ENCODE measurements around the gene KRTAP3-1.

KRTAP3-1 gene

GRCh38 chr17:41016578-41017215 is 7.8 kb upstream of the KRTAP3-1 start:
- Histone ChIP-seq H3K4me1 (ENCODE audit: control insufficient read depth, insufficient read depth, low read length) (no peaks in the 10 kb centered on the region; the same call in 1 of the 2 replicates), H3K27me3 (ENCODE audit: control insufficient read depth, insufficient read depth, low read length) (no peaks in the 10 kb centered on the region), H3K36me3 (ENCODE audit: control insufficient read depth, insufficient read depth, low read length) (no peaks in the 10 kb centered on the region), H3K9me3 (ENCODE audit: control insufficient read depth, insufficient read depth, low read length) (no peaks in the 10 kb centered on the region), H3K27ac (ENCODE audit: low read length) (no peak overlapping the region), H3K4me3 (ENCODE audit: low read length) (no peak overlapping the region)
- WGBS (ENCODE audit: insufficient coverage, insufficient read length), result no CpG with 5 or more reads among the region's 13 CpGs
- no peak for DNase-seq (ENCODE audit: low read depth, low spot score)

DNA sequence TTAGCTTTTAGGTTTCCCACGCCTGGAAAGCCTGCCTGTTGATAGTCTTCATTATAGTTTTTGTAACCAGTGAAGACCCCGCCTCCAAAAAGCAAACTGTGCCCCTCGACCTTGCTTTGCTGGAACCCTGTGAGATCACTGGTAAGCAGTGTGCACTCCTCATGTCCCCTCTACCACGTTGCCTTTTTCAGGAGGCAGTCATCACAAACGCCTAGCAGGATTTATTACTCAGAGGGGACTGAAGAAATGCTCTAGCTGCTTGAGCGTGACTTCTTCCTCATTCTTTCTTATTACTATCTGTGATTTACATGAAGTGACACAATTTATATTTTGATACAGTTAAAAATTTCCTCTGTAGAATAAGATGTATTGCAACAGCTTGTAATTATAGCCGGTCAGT is 6.5 kb upstream of the KRTAP3-1 start:
- Histone ChIP-seq H3K9me3 (ENCODE audit: control insufficient read depth, insufficient read depth, low read length) (no peaks in the 10 kb centered on the region), H3K4me1 (ENCODE audit: control insufficient read depth, insufficient read depth, low read length) (no peaks in the 10 kb centered on the region; the same call in 1 of the 2 replicates), H3K27me3 (ENCODE audit: control insufficient read depth, insufficient read depth, low read length) (no peaks in the 10 kb centered on the region), H3K27ac (ENCODE audit: low read length) (no peak overlapping the region), H3K4me3 (ENCODE audit: low read length) (no peak overlapping the region), H3K36me3 (ENCODE audit: control insufficient read depth, insufficient read depth, low read length) (no peaks in the 10 kb centered on the region)
- no CpG with 5 or more reads among the region's 7 CpGs for WGBS (ENCODE audit: insufficient coverage, insufficient read length)
- no peak for DNase-seq (ENCODE audit: low read depth, low spot score)

DNA sequence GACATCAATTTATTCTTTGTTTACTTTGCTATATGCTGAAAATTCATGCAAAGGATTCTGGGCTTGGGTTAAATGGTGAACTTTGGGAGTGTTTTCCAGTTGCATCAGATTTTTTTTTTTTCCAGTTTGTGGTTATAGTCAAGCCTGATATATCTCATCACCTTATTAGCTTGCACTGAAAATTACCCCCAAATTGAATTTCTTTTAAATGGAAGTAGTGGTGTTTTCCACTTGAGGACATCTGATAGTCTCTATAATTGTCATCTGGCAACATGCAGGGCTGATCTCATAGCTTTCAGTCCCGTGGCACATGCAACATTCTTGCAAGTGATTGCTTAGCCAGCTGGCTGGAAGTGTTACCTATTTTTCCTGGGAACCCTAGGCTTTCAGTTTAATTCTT is 4.7 kb upstream of the KRTAP3-1 start:
- no peak overlapping the region for H3K27ac ChIP-seq (ENCODE audit: low read length)
- no CpG with 5 or more reads among the region's 1 CpG for WGBS (ENCODE audit: insufficient coverage, insufficient read length)
- H3K9me3 ChIP-seq (ENCODE audit: control insufficient read depth, insufficient read depth, low read length), result no peaks in the 10 kb centered on the region
- H3K36me3 ChIP-seq (ENCODE audit: control insufficient read depth, insufficient read depth, low read length), result no peaks in the 10 kb centered on the region
- DNase-seq (ENCODE audit: low read depth, low spot score), result no peak
- H3K4me3 ChIP-seq (ENCODE audit: low read length), result no peak overlapping the region
- peaks cover 4% of the 10 kb centered on the region for H3K4me1 ChIP-seq (ENCODE audit: control insufficient read depth, insufficient read depth, low read length)
- no peaks in the 10 kb centered on the region for H3K27me3 ChIP-seq (ENCODE audit: control insufficient read depth, insufficient read depth, low read length)

GRCh38 chr17:41013181-41013580 is 4.3 kb upstream of the KRTAP3-1 start:
- Histone ChIP-seq H3K9me3 (ENCODE audit: control insufficient read depth, insufficient read depth, low read length) (no peaks in the 10 kb centered on the region), H3K36me3 (ENCODE audit: control insufficient read depth, insufficient read depth, low read length) (no peaks in the 10 kb centered on the region), H3K27ac (ENCODE audit: low read length) (no peak overlapping the region), H3K4me3 (ENCODE audit: low read length) (no peak overlapping the region), H3K27me3 (ENCODE audit: control insufficient read depth, insufficient read depth, low read length) (no peaks in the 10 kb centered on the region), H3K4me1 (ENCODE audit: control insufficient read depth, insufficient read depth, low read length) (peaks cover 6% of the 10 kb centered on the region)
- WGBS (ENCODE audit: insufficient coverage, insufficient read length), result no CpG with 5 or more reads among the region's 3 CpGs
- no peak for DNase-seq (ENCODE audit: low read depth, low spot score)

DNA sequence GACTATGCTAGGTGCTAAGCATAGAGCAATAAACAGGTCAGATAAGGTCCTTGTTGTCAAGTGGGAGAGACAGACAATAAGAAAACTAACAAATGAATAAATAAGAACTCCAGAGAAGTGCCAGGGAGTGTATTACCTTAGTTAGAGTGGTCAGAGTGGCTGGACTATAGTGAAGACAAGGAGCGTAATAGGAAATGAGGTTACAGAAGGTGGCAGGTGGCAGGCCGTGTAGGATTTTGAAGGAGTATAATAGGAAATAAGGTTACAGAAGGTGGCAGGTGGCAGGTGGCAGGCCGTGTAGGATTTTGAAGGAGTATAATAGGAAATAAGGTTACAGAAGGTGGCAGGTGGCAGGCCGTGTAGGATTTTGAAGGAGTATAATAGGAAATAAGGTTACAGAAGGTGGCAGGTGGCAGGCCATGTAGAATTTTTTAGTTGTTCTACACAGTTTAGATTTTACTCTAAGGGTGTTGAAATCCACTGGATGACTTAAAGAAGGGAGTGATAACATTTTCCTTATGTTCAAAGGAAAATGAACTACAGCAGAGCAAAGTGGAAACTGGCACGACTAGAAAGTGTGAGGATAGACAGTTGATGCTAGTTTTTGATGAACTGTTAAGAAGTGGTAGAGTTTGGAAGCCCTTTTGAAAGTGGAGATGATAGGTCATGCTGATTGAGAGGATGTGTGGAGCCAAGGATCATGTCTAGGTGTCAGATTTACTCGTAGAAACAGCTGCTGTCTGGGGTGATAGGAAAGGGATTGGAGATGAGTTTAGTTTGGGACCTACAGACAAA is 3.6 kb upstream of the KRTAP3-1 start:
- H3K4me1 ChIP-seq (ENCODE audit: control insufficient read depth, insufficient read depth, low read length), result peaks cover 6% of the 10 kb centered on the region
- no peak overlapping the region for H3K4me3 ChIP-seq (ENCODE audit: low read length)
- H3K27ac ChIP-seq (ENCODE audit: low read length), result no peak overlapping the region
- 100% methylated on average over 1 of the region's 6 CpGs for WGBS (ENCODE audit: insufficient coverage, insufficient read length)
- H3K36me3 ChIP-seq (ENCODE audit: control insufficient read depth, insufficient read depth, low read length), result no peaks in the 10 kb centered on the region
- no peaks in the 10 kb centered on the region for H3K27me3 ChIP-seq (ENCODE audit: control insufficient read depth, insufficient read depth, low read length)
- H3K9me3 ChIP-seq (ENCODE audit: control insufficient read depth, insufficient read depth, low read length), result no peaks in the 10 kb centered on the region
- no peak for DNase-seq (ENCODE audit: low read depth, low spot score)

- Histone ChIP-seq H3K9me3 (ENCODE audit: control insufficient read depth, insufficient read depth, low read length) (no peaks in the 10 kb centered on the region), H3K27me3 (ENCODE audit: control insufficient read depth, insufficient read depth, low read length) (no peaks in the 10 kb centered on the region), H3K36me3 (ENCODE audit: control insufficient read depth, insufficient read depth, low read length) (no peaks in the 10 kb centered on the region), H3K27ac (ENCODE audit: low read length) (no peak overlapping the region), H3K4me1 (ENCODE audit: control insufficient read depth, insufficient read depth, low read length) (peaks cover 6% of the 10 kb centered on the region), H3K4me3 (ENCODE audit: low read length) (no peak overlapping the region)
- DNase-seq (ENCODE audit: low read depth, low spot score), result no peak
Measured at GRCh38 chr17:41010441-41010840, 1.5 kb upstream of the KRTAP3-1 start.

DNA sequence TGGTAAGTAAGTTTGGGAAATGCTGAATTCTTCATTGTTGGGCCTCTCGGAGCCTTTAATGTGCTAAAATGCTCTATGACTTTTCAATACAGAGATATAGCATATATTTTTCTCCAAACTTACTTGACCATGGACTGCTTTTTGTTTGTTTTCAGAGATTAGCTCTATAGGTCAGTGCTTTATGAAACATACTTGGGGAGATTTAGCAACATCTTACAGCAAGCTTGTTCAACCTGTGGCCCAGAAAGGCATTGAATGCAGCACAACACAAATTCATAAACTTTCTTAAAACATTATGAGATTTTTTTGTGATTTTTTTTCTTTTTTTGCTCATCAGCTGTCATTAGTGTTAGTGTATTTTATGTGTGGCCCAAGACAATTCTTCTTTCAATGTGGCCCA is 1.0 kb upstream of the KRTAP3-1 start:
- WGBS (ENCODE audit: insufficient coverage, insufficient read length), result no CpG with 5 or more reads among the region's 1 CpG
- no peak for DNase-seq (ENCODE audit: low read depth, low spot score)
- Histone ChIP-seq H3K4me1 (ENCODE audit: control insufficient read depth, insufficient read depth, low read length) (peaks cover 6% of the 10 kb centered on the region), H3K4me3 (ENCODE audit: low read length) (no peak overlapping the region), H3K27ac (ENCODE audit: low read length) (no peak overlapping the region), H3K36me3 (ENCODE audit: control insufficient read depth, insufficient read depth, low read length) (no peaks in the 10 kb centered on the region), H3K9me3 (ENCODE audit: control insufficient read depth, insufficient read depth, low read length) (no peaks in the 10 kb centered on the region), H3K27me3 (ENCODE audit: control insufficient read depth, insufficient read depth, low read length) (no peaks in the 10 kb centered on the region)

DNA sequence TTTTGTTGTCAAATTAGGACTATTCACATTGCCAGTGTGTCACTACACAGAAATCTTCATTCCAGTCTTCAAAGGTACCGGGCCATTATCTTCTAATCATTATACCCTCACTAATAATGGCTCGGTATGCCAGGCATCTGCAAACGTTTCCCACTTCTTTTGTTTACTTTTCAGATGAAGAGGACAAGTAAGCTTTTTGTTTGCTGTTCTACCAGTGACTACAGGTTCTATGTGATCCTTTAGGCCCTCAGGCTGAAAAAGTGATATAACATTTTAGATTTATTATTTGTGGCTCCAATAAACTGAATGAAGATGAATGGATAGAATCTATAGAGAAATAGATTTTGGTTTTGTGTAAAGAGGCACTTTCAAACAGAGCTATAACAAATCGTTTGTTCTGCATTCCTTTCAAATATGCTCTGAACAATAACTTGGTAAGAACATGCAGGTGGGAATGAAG is 403 bp upstream of the KRTAP3-1 start:
- DNase-seq (ENCODE audit: low read depth, low spot score), result no peak
- no peaks in the 10 kb centered on the region for H3K36me3 ChIP-seq (ENCODE audit: control insufficient read depth, insufficient read depth, low read length)
- H3K9me3 ChIP-seq (ENCODE audit: control insufficient read depth, insufficient read depth, low read length), result no peaks in the 10 kb centered on the region
- H3K4me3 ChIP-seq (ENCODE audit: low read length), result no peak overlapping the region
- no peaks in the 10 kb centered on the region for H3K27me3 ChIP-seq (ENCODE audit: control insufficient read depth, insufficient read depth, low read length)
- H3K27ac ChIP-seq (ENCODE audit: low read length), result no peak overlapping the region
- H3K4me1 ChIP-seq (ENCODE audit: control insufficient read depth, insufficient read depth, low read length), result peaks cover 6% of the 10 kb centered on the region
- no CpG with 5 or more reads among the region's 4 CpGs for WGBS (ENCODE audit: insufficient coverage, insufficient read length)

- WGBS (ENCODE audit: insufficient coverage, insufficient read length), result no CpG with 5 or more reads among the region's 3 CpGs
- H3K9me3 ChIP-seq (ENCODE audit: control insufficient read depth, insufficient read depth, low read length), result no peaks in the 10 kb centered on the region
- no peak for DNase-seq (ENCODE audit: low read depth, low spot score)
- peaks cover 3% of the 10 kb centered on the region for H3K4me1 ChIP-seq (ENCODE audit: control insufficient read depth, insufficient read depth, low read length)
- H3K36me3 ChIP-seq (ENCODE audit: control insufficient read depth, insufficient read depth, low read length), result no peaks in the 10 kb centered on the region
- no peak overlapping the region for H3K27ac ChIP-seq (ENCODE audit: low read length)
- H3K27me3 ChIP-seq (ENCODE audit: control insufficient read depth, insufficient read depth, low read length), result no peaks in the 10 kb centered on the region
- no peak overlapping the region for H3K4me3 ChIP-seq (ENCODE audit: low read length)
Measured at GRCh38 chr17:41004397-41004796, 4.5 kb downstream of the KRTAP3-1 start.

DNA sequence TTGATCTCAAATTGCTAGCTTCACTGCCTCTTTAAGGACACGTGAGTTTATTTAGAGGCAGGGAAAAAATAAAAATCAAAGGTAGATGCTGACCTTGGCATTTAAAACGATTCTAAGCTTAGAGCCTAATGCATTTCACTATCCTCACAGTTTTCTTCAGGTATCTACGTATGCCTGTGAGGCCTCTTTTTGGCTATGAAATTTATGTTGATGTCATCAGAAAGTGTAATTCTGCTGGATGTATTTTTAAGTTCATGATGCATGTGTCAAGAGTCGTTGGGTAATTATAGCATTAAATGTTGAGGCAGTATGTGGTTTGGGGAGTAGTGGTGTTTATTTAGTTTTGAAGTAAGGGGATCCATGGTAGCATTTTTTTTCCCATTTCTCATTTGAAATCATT is 5.0 kb downstream of the KRTAP3-1 start:
- no peak for DNase-seq (ENCODE audit: low read depth, low spot score)
- H3K4me3 ChIP-seq (ENCODE audit: low read length), result no peak overlapping the region
- no peaks in the 10 kb centered on the region for H3K27me3 ChIP-seq (ENCODE audit: control insufficient read depth, insufficient read depth, low read length)
- no peaks in the 10 kb centered on the region for H3K36me3 ChIP-seq (ENCODE audit: control insufficient read depth, insufficient read depth, low read length)
- H3K9me3 ChIP-seq (ENCODE audit: control insufficient read depth, insufficient read depth, low read length), result no peaks in the 10 kb centered on the region
- H3K4me1 ChIP-seq (ENCODE audit: control insufficient read depth, insufficient read depth, low read length), result peaks cover 3% of the 10 kb centered on the region
- no peak overlapping the region for H3K27ac ChIP-seq (ENCODE audit: low read length)
- 100% methylated on average over 1 of the region's 4 CpGs for WGBS (ENCODE audit: insufficient coverage, insufficient read length)

DNA sequence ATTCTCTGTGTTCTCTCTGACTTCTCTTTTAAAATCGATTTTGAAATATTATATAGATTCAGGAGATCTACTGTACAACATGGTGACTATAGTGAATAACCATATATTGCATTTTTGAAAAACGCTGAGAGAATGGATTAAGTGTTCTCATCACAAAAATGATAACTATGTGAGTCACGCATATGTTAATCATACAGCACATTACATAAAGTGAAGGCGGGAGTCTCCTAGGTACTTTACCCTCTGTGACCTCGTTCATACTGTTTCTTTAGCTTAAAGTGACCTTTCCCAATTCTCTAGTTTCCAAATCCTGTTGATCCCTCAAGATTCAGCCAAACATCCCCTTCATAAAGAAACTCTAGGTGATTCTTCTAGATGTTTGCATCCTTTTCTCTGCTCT is 6.1 kb downstream of the KRTAP3-1 start:
- Histone ChIP-seq H3K27ac (ENCODE audit: low read length) (no peak overlapping the region), H3K36me3 (ENCODE audit: control insufficient read depth, insufficient read depth, low read length) (no peaks in the 10 kb centered on the region), H3K4me3 (ENCODE audit: low read length) (no peak overlapping the region), H3K9me3 (ENCODE audit: control insufficient read depth, insufficient read depth, low read length) (no peaks in the 10 kb centered on the region), H3K4me1 (ENCODE audit: control insufficient read depth, insufficient read depth, low read length) (no peaks in the 10 kb centered on the region), H3K27me3 (ENCODE audit: control insufficient read depth, insufficient read depth, low read length) (no peaks in the 10 kb centered on the region)
- no CpG with 5 or more reads among the region's 5 CpGs for WGBS (ENCODE audit: insufficient coverage, insufficient read length)
- no peak for DNase-seq (ENCODE audit: low read depth, low spot score)
